ENCODE measurements around the gene TMBIM4. TPM values are rescaled to one million over a fixed set of nuclear protein-coding genes. Genes with fewer than 3 reads are reported as not detected.
A peak's percentile ranks its signal among the peaks of the same experiment; 100 is the strongest.
"Not testable (repeated sequence)": the region's sequence is repeated elsewhere in the genome, so short reads cannot be mapped to it uniquely, and the experiment has no call there.

Gene TMBIM4
- 100 to 1,000 TPM; 175 to 205 TPM for total RNA-seq
- polyA plus RNA-seq (ENCODE audit: insufficient read depth, low read depth, low replicate concordance), result 462 TPM
- long read RNA-seq, donor 1, transcript TMBIM4-202 (7 exons, 2,952 nt), result major isoform, 84 of 95 reads
- long read RNA-seq, donor 1, transcript TMBIM4-206 (2 exons, 552 nt), result minor isoform, 5 of 95 reads
- long read RNA-seq, donor 1, partial matches to known transcripts, result 0 of 95 reads
- long read RNA-seq, donor 1, other reads (novel, unspliced or antisense), result 0 of 95 reads
- long read RNA-seq, donor 2, transcript TMBIM4-202 (7 exons, 2,952 nt), result major isoform, 61 of 65 reads
- long read RNA-seq, donor 2, partial matches to known transcripts, result 0 of 65 reads
- long read RNA-seq, donor 2, other reads (novel, unspliced or antisense), result 0 of 65 reads

GRCh38 chr12:66169221-66170170 is at the start of gene TMBIM4:
TSS of gene TMBIM4 (minus strand) at chr12:66169996. CDS start at chr12:66169951, 45 bp downstream.
- TF ChIP-seq POLR2A (IDR thresholded peaks at IDR 0.05) (no peak), CTCF (IDR thresholded peaks at IDR 0.05) (peak in 2 of 3 experiments; percentile 32 to 56)
- Histone ChIP-seq H3K27ac (peak within 1 kb of the TSS; percentile 98 to 100), H3K4me1 (no peaks in the 10 kb centered on the region), H3K27me3 (no peaks in the 10 kb centered on the region), H3K9me3 (no peaks in the 10 kb centered on the region), H3K4me3 (peak within 1 kb of the TSS; percentile 86 to 94), H3K36me3 (ENCODE audit: low read depth, missing control alignments) (no peaks in the 10 kb centered on the region)
- DNase-seq, result peak; percentile 89
- WGBS, 2 donors, result 0% methylated on average over 48 to 58 of the region's 67 CpGs
- intact Hi-C loops (cut with DNase I; ENCODE audit: low total_unique reads), result no loop called here

GRCh38 chr12:66217342-66217917 is 47.6 kb upstream of the TMBIM4 start:
- H3K27me3 ChIP-seq, result no peaks in the 10 kb centered on the region
- no peaks in the 10 kb centered on the region for H3K36me3 ChIP-seq (ENCODE audit: low read depth, missing control alignments)
- WGBS, 2 donors, result 74% methylated on average over 4 of the region's 4 CpGs
- TF ChIP-seq POLR2A (IDR thresholded peaks at IDR 0.05) (no peak), CTCF (IDR thresholded peaks at IDR 0.05) (no peak)
- no peak overlapping the region for H3K27ac ChIP-seq
- intact Hi-C loops (cut with DNase I; ENCODE audit: low total_unique reads), result no loop called here
- no peaks in the 10 kb centered on the region for H3K9me3 ChIP-seq
- H3K4me3 ChIP-seq, result no peak overlapping the region
- no peak for DNase-seq
- no peaks in the 10 kb centered on the region for H3K4me1 ChIP-seq

- DNase-seq; H3K4me1 ChIP-seq; intact Hi-C loops (cut with DNase I; ENCODE audit: low total_unique reads); H3K27me3 ChIP-seq; H3K27ac ChIP-seq; H3K9me3 ChIP-seq; H3K36me3 ChIP-seq (ENCODE audit: low read depth, missing control alignments); H3K4me3 ChIP-seq: not testable (repeated sequence)
- 74 to 91% methylated on average over 3 of the region's 3 CpGs for WGBS, 2 donors
Observed at GRCh38 chr12:66213011-66213410, 43.2 kb upstream of the TMBIM4 start.

- H3K27me3 ChIP-seq; DNase-seq; H3K9me3 ChIP-seq; H3K36me3 ChIP-seq (ENCODE audit: low read depth, missing control alignments); H3K4me3 ChIP-seq; H3K27ac ChIP-seq; H3K4me1 ChIP-seq; intact Hi-C loops (cut with DNase I; ENCODE audit: low total_unique reads): not testable (repeated sequence)
- 93 to 96% methylated on average over 2 of the region's 2 CpGs for WGBS, 2 donors
Observed at GRCh38 chr12:66211573-66211972, 41.8 kb upstream of the TMBIM4 start.

GRCh38 chr12:66210840-66211239 is 41.0 kb upstream of the TMBIM4 start:
- Histone ChIP-seq H3K36me3 (ENCODE audit: low read depth, missing control alignments) (no peaks in the 10 kb centered on the region), H3K4me1 (no peaks in the 10 kb centered on the region), H3K9me3 (no peaks in the 10 kb centered on the region), H3K27ac (no peak overlapping the region), H3K4me3 (no peak overlapping the region), H3K27me3 (no peaks in the 10 kb centered on the region)
- no peak for TF ChIP-seq CTCF (IDR thresholded peaks at IDR 0.05)
- no peak for TF ChIP-seq POLR2A (IDR thresholded peaks at IDR 0.05)
- no peak for DNase-seq
- intact Hi-C loops (cut with DNase I; ENCODE audit: low total_unique reads), result no loop called here

All from testis (tissue), 5 donors.